Vagina (tissue), 2 donors: Measurements from ENCODE around the gene ZAP70. TPM values are rescaled to one million over a fixed set of nuclear protein-coding genes. Genes with fewer than 3 reads are reported as not detected.
"Not testable (repeated sequence)": the region's sequence is repeated elsewhere in the genome, so short reads cannot be mapped to it uniquely, and the experiment has no call there.

Experiments
- DNase-seq, 2 donors: peaks; one replicate each; pipeline ENCODE4 v3.0.0-alpha.2; 2017; ENCODE audit errors: extremely low spot score in 2 of 2
- H3K27ac ChIP-seq: fragments of 200-600 bp; sonication (generic); one replicate; pipeline ENCODE4 v1.5.1; 2019
- H3K27me3 ChIP-seq: fragments of 200-600 bp; sonication (generic); one replicate; pipeline ENCODE4 v1.5.1; 2019
- H3K36me3 ChIP-seq, 2 donors: fragments of 200-600 bp; sonication (generic); one replicate each; pipeline ENCODE4 v1.5.1; 2017 to 2019
- H3K4me1 ChIP-seq: fragments of 200-600 bp; sonication (generic); one replicate; pipeline ENCODE4 v1.5.1; 2019
- H3K4me3 ChIP-seq, 2 donors: fragments of 200-600 bp; sonication (generic); 1 replicate in 1 of 2; 2 replicates in 1 of 2; pipeline ENCODE4 v1.5.1; 2016 to 2019
- H3K9me3 ChIP-seq: fragments of 200-600 bp; sonication (generic); one replicate; pipeline ENCODE4 v1.5.1; 2019
- CTCF ChIP-seq, 3 experiments: fragments of 450-650 bp in 2 of 3; fragments of 200-600 bp in 1 of 3; sonication (generic) in 1 of 3; IDR thresholded peaks; one replicate each; pipeline ENCODE4 v1.5.1; 2017 to 2019; ENCODE audit warnings: antibody characterized with exemption in 3 of 3, mild to moderate bottlenecking in 2 of 3, moderate library complexity in 2 of 3
- POLR2A ChIP-seq, 2 donors: fragments of 450-650 bp; IDR thresholded peaks; one replicate each; pipeline ENCODE4 v1.6.1; 2017; ENCODE audit warnings: antibody characterized with exemption in 2 of 2, mild to moderate bottlenecking in 2 of 2, moderate library complexity in 2 of 2
- POLR2AphosphoS5 ChIP-seq, 2 donors: sonication (generic); formaldehyde crosslinking; IDR thresholded peaks; one replicate each; pipeline ENCODE4 v1.9.0; 2017; ENCODE audit warnings: antibody characterized with exemption in 2 of 2, mild to moderate bottlenecking in 2 of 2, low read depth in 1 of 2; ENCODE audit not compliant: insufficient read depth in 1 of 2
- intact Hi-C: fragments of 100-400 bp; cut with DNase I; formaldehyde crosslinking; loops from one replicate; pipeline ENCODE4 v1.15.1; 2023
- total RNA-seq: library from RNA; depleted of rRNA; stranded (reverse); fragments of >200 nt; gene quantifications from one replicate; pipeline ENCODE4 v1.2.3, GENCODE V29; 2016

The ZAP70 gene
- total RNA-seq, 1 donor from 2014 or later: 16.7 TPM

GRCh38 chr2:97670471-97670870 lies 42.9 kb upstream of the ZAP70 start:
- Histone ChIP-seq H3K36me3 (no peaks in the 10 kb centered on the region), H3K27ac (no peak overlapping the region), H3K27me3 (no peaks in the 10 kb centered on the region), H3K9me3 (no peaks in the 10 kb centered on the region), H3K4me1 (no peaks in the 10 kb centered on the region), H3K4me3 (no peak overlapping the region)
- no peak for DNase-seq
- intact Hi-C loops: no loop called here
- TF ChIP-seq CTCF (IDR thresholded peaks at IDR 0.05) (no peak), POLR2AphosphoS5 (IDR thresholded peaks at IDR 0.05; ENCODE audit: insufficient read depth in 1 of 2, low read depth in 1 of 2) (no peak), POLR2A (IDR thresholded peaks at IDR 0.05) (no peak)

GRCh38 chr2:97671526-97671925 lies 41.9 kb upstream of the ZAP70 start:
- no peaks in the 10 kb centered on the region for H3K36me3 ChIP-seq
- no peaks in the 10 kb centered on the region for H3K9me3 ChIP-seq
- no peak overlapping the region for H3K27ac ChIP-seq
- DNase-seq: no peak
- H3K4me1 ChIP-seq: no peaks in the 10 kb centered on the region
- H3K4me3 ChIP-seq: no peak overlapping the region
- TF ChIP-seq CTCF (IDR thresholded peaks at IDR 0.05) (no peak), POLR2AphosphoS5 (IDR thresholded peaks at IDR 0.05; ENCODE audit: insufficient read depth in 1 of 2, low read depth in 1 of 2) (no peak), POLR2A (IDR thresholded peaks at IDR 0.05) (no peak)
- intact Hi-C loops: no loop called here
- H3K27me3 ChIP-seq: no peaks in the 10 kb centered on the region

- intact Hi-C loops, H3K4me3 ChIP-seq, H3K27me3 ChIP-seq, H3K4me1 ChIP-seq, DNase-seq, H3K9me3 ChIP-seq, H3K36me3 ChIP-seq, H3K27ac ChIP-seq: not testable (repeated sequence)
These were observed 40.7 kb upstream of the ZAP70 start for GRCh38 chr2:97672606-97673140.

GRCh38 chr2:97673182-97673914 lies 40.0 kb upstream of the ZAP70 start:
- intact Hi-C loops: no loop called here
- no peak for DNase-seq
- no peaks in the 10 kb centered on the region for H3K36me3 ChIP-seq
- H3K27me3 ChIP-seq: no peaks in the 10 kb centered on the region
- TF ChIP-seq POLR2AphosphoS5 (IDR thresholded peaks at IDR 0.05; ENCODE audit: insufficient read depth in 1 of 2, low read depth in 1 of 2) (no peak), CTCF (IDR thresholded peaks at IDR 0.05) (no peak), POLR2A (IDR thresholded peaks at IDR 0.05) (no peak)
- H3K9me3 ChIP-seq: no peaks in the 10 kb centered on the region
- H3K27ac ChIP-seq: no peak overlapping the region
- no peaks in the 10 kb centered on the region for H3K4me1 ChIP-seq
- no peak overlapping the region for H3K4me3 ChIP-seq

GRCh38 chr2:97673915-97674283 lies 39.5 kb upstream of the ZAP70 start:
- H3K36me3 ChIP-seq: no peaks in the 10 kb centered on the region
- H3K27ac ChIP-seq: no peak overlapping the region
- no peaks in the 10 kb centered on the region for H3K4me1 ChIP-seq
- intact Hi-C loops: no loop called here
- DNase-seq: no peak
- H3K4me3 ChIP-seq: no peak overlapping the region
- TF ChIP-seq CTCF (IDR thresholded peaks at IDR 0.05) (no peak), POLR2A (IDR thresholded peaks at IDR 0.05) (no peak), POLR2AphosphoS5 (IDR thresholded peaks at IDR 0.05; ENCODE audit: insufficient read depth in 1 of 2, low read depth in 1 of 2) (no peak)
- no peaks in the 10 kb centered on the region for H3K27me3 ChIP-seq
- H3K9me3 ChIP-seq: no peaks in the 10 kb centered on the region
